Endothelial cell of umbilical vein (primary cell): ENCODE results near the gene RPP25. TPM values are rescaled to one million over a fixed set of nuclear protein-coding genes. Genes with fewer than 3 reads are reported as not detected.

Experiments
- BruUV-seq: library from RNA; stranded (reverse); fragments of 400-500 nt; replicated peaks from 2 replicates; lab custom pipeline; 2021; lab: Mats Ljungman, UMichigan
- CTCF ChIA-PET: fragments of 300-600, 350-600 bp; sonication (Branson Sonifier 250); formaldehyde crosslinking; loops from one replicate; lab custom pipeline; 2021; ENCODE audit warnings: antibody characterized with exemption, inconsistent platforms; lab: Charles Lee
- POLR2A ChIA-PET: fragments of 300-600, 350-600 bp; sonication (Branson Sonifier 250); formaldehyde crosslinking; loops from one replicate; lab custom pipeline; 2021; ENCODE audit warnings: antibody characterized with exemption, inconsistent platforms; lab: Charles Lee
- DNase-seq: peaks from one replicate; pipeline ENCODE4 v3.0.0-alpha.2; 2011; ENCODE audit warnings: low read depth, low spot score
- FAIRE-seq: peaks from 2 replicates; lab custom pipeline; 2011; peaks lifted over from hg19 to GRCh38; lab: Jason Lieb, UNC
- H2AFZ ChIP-seq: 2 replicates; pipeline ENCODE4 v1.6.0; 2012; ENCODE audit warnings: low read depth, low read length, control low read depth, inconsistent platforms
- H3K27ac ChIP-seq: 2 replicates; pipeline ENCODE4 v1.5.1; 2011; ENCODE audit warnings: low read depth, mild to moderate bottlenecking, control low read depth, low read length, moderate library complexity; ENCODE audit not compliant: insufficient read depth
- H3K27me3 ChIP-seq, 2 experiments: 2 replicates each; pipeline versions ENCODE4 v1.6.0 to v1.6.1; 2011; ENCODE audit warnings: low read length in 2 of 2, mixed read lengths in 1 of 2; ENCODE audit not compliant: control insufficient read depth in 2 of 2, insufficient read depth in 2 of 2
- H3K36me3 ChIP-seq, 2 experiments: 2 replicates in 1 of 2; 3 replicates in 1 of 2; pipeline ENCODE4 v1.5.1; 2011; ENCODE audit warnings: low read length in 2 of 2, mild to moderate bottlenecking in 1 of 2, moderate library complexity in 1 of 2; ENCODE audit not compliant: control insufficient read depth in 2 of 2, insufficient read depth in 2 of 2; ENCODE audit errors: extremely low read depth in 1 of 2
- H3K4me1 ChIP-seq: 3 replicates; pipeline ENCODE4 v1.5.1; 2011; ENCODE audit warnings: mild to moderate bottlenecking, low read length; ENCODE audit not compliant: control insufficient read depth, insufficient read depth; ENCODE audit errors: extremely low read depth
- H3K4me2 ChIP-seq: 2 replicates; pipeline ENCODE4 v1.6.1; 2011; ENCODE audit warnings: low read length, control low read depth, mixed read lengths; ENCODE audit not compliant: insufficient read depth
- H3K4me3 ChIP-seq, 3 experiments: fragments of 200-600 bp in 1 of 3; sonication (generic), shearing (Covaris generic) in 1 of 3; replicated peaks in 1 of 3; 2 replicates each; pipeline ENCODE4 v1.5.1; 2011 to 2016; ENCODE audit warnings: control low read depth in 3 of 3, low read length in 3 of 3, mild to moderate bottlenecking in 2 of 3, inconsistent platforms in 1 of 3, low read depth in 1 of 3, moderate library complexity in 1 of 3; ENCODE audit not compliant: insufficient read depth in 1 of 3
- H3K79me2 ChIP-seq: 2 replicates; pipeline ENCODE4 v1.6.0; 2012; ENCODE audit warnings: low read length, inconsistent platforms; ENCODE audit not compliant: control insufficient read depth, insufficient read depth
- H3K9ac ChIP-seq: replicated peaks from 2 replicates; pipeline ENCODE3; 2011; ENCODE audit warnings: low read length, control low read depth; ENCODE audit not compliant: insufficient read depth; ENCODE audit errors: extremely low read depth
- H3K9me1 ChIP-seq: replicated peaks from 3 replicates; pipeline ENCODE4 v1.6.0; 2011; ENCODE audit warnings: mild to moderate bottlenecking, low read length; ENCODE audit not compliant: control insufficient read depth, insufficient read depth; ENCODE audit errors: extremely low read depth
- H3K9me3 ChIP-seq: replicated peaks from 2 replicates; pipeline ENCODE4 v1.5.1; 2012; ENCODE audit warnings: low read length, inconsistent platforms; ENCODE audit not compliant: control insufficient read depth, insufficient read depth
- H4K20me1 ChIP-seq: replicated peaks from 2 replicates; pipeline ENCODE3; 2011; ENCODE audit warnings: mild to moderate bottlenecking, low read length; ENCODE audit not compliant: control insufficient read depth, insufficient read depth; ENCODE audit errors: extremely low read depth
- EZH2 ChIP-seq: IDR thresholded peaks from 2 replicates; pipeline ENCODE4 v1.6.1; 2012; ENCODE audit warnings: borderline replicate concordance, low read depth, mild to moderate bottlenecking, moderate library complexity, low read length, inconsistent platforms; ENCODE audit not compliant: severe bottlenecking
- FOS ChIP-seq: IDR thresholded peaks from 2 replicates; pipeline ENCODE4 v1.6.1; 2011; ENCODE audit warnings: mild to moderate bottlenecking, low read length, moderate library complexity, borderline replicate concordance; ENCODE audit not compliant: insufficient read depth
- GATA2 ChIP-seq: IDR thresholded peaks from 2 replicates; pipeline ENCODE4 v1.7.0; 2011; ENCODE audit warnings: low read depth, mild to moderate bottlenecking, moderate library complexity, mixed read lengths, low read length; ENCODE audit not compliant: insufficient read length, insufficient read depth
- JUN ChIP-seq: IDR thresholded peaks from 2 replicates; pipeline ENCODE4 v1.6.1; 2011; ENCODE audit warnings: borderline replicate concordance, low read depth; ENCODE audit not compliant: insufficient read length, insufficient read depth
- MYC ChIP-seq: IDR thresholded peaks from one replicate; pipeline ENCODE4 v1.6.1; 2011; ENCODE audit warnings: mild to moderate bottlenecking, low read depth, low read length
- POLR2A ChIP-seq: IDR thresholded peaks from 2 replicates; pipeline ENCODE4 v1.6.1; 2012; ENCODE audit warnings: low read depth, mild to moderate bottlenecking, control low read depth, low read length
- POLR2AphosphoS5 ChIP-seq: IDR thresholded peaks from 2 replicates; pipeline ENCODE4 v1.6.1; 2012; ENCODE audit warnings: low read depth, mild to moderate bottlenecking, control low read depth, low read length, moderate library complexity; ENCODE audit not compliant: insufficient read depth
- dilution Hi-C: fragments of 300-500 bp; cut with MboI; formaldehyde crosslinking; loops from one replicate; pipeline ENCODE4 v1.15.0; 2019; ENCODE audit warnings: low sequenced_read_pairs; ENCODE audit not compliant: extremely low pct_ligation_motif_present
- intact Hi-C: fragments of 100-400 bp; cut with micrococcal nuclease; formaldehyde crosslinking; loops from one replicate; pipeline ENCODE4 v1.10.0; 2022
- polyA plus RNA-seq, 4 experiments: library from polyadenylated mRNA; depleted of rRNA in 3 of 4; stranded (reverse) in 3 of 4; unstranded in 1 of 4; fragments of >200 nt; gene quantifications; 2 replicates each; pipeline versions ENCODE4 v1.2.1 to v1.2.3, GENCODE V29; 2011 to 2012; ENCODE audit warnings: missing spikeins in 1 of 4
- total RNA-seq: library from RNA; stranded (reverse); gene quantifications from 2 replicates; pipeline ENCODE4 v1.2.3, GENCODE V29; 2021
- TF ChIP-seq, protein P1 (sequence below), 2 donors: IDR thresholded peaks; 1 replicate in 1 of 2; 2 replicates in 1 of 2; pipeline ENCODE4 v1.5.1; 2011; ENCODE audit warnings: low read length in 2 of 2, mild to moderate bottlenecking in 2 of 2, moderate library complexity in 2 of 2, control low read depth in 1 of 2, inconsistent platforms in 1 of 2, low read depth in 1 of 2; ENCODE audit not compliant: insufficient read depth in 1 of 2; ENCODE audit errors: extremely low read depth in 1 of 2
- TF ChIP-seq, protein P2 (sequence below): IDR thresholded peaks from 2 replicates; pipeline ENCODE4 v1.6.1; 2011; ENCODE audit not compliant: insufficient read depth, insufficient read length

Gene RPP25
- total and polyA plus RNA-seq, 2 donors (not counting 3 experiments of a cell fraction or from before 2014, with no cell fraction given) = 10.1 to 13.8 TPM

DNA sequence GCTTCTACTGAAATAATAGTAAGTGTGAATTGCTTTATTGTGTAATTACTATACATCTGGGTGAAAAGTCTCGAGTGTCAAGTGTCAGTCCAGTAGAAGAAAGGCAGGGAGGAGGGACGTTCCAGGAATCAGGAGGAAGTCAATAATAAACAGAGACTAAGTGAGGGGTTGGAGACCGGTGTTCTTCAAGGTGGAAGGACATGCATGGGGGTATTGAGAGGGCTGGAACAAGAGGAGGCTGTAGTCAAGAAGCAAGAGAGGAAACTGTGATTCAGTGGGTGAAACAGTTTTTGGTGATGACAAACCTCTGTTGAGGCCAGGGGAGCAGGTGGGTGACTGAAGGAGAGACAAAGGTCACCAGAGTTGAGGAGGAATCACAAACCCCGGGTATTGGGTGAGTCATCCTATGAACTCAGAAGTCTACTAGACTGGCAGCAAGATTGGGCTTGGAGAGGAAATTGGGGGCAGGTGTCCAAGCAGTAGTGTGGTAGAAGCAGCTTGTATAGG, 27.2 kb upstream of the RPP25 start:
- Histone ChIP-seq H4K20me1 (no peaks in the 10 kb centered on the region), H3K36me3 (no peaks in the 10 kb centered on the region), H3K27ac (no peak overlapping the region), H3K4me3 (no peak overlapping the region), H3K9me3 (no peaks in the 10 kb centered on the region), H3K79me2 (no peaks in the 10 kb centered on the region), H3K9ac (no peak overlapping the region), H3K4me2 (no peak overlapping the region), H3K27me3 (peaks cover 2 to 3% of the 10 kb centered on the region in 2 experiments), H3K9me1 (no peaks in the 10 kb centered on the region), H3K4me1 (peaks cover 4% of the 10 kb centered on the region), H2AFZ (no peak overlapping the region)
- CTCF ChIA-PET = no interaction called here
- POLR2A ChIA-PET = no interaction called here
- intact Hi-C loops (no loop called here), dilution Hi-C loops (no loop called here)
- no peak for DNase-seq
- BruUV-seq = no TSS peak
- no peak for TF ChIP-seq EZH2
- peak; percentile 45 for TF ChIP-seq JUN
- TF ChIP-seq FOS = peak; percentile 74
- no peak for FAIRE-seq

DNA sequence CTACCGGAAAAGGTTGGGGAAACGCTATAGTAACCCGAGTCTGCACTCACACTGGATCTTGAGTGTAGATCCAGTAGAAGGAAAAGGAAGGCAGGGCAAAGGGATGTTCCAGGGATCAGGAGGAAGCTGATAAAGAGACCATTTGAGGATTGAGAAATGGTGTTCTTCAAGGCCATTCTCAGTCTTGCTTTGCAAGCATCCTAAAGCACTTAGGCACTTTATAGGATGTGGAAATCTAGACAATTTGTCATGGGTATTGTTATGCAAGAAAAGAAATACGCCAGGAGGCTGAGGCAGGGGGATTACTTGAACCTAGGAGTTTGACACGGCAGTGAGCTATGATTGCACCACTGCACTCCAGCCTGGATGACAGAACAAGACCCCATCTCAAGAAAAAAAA, 25.6 kb upstream of the RPP25 start:
- Histone ChIP-seq H3K4me2 (no peak overlapping the region), H3K79me2 (no peaks in the 10 kb centered on the region), H3K9me1 (no peaks in the 10 kb centered on the region), H3K9me3 (no peaks in the 10 kb centered on the region), H3K27ac (no peak overlapping the region), H3K27me3 (peaks cover 2 to 3% of the 10 kb centered on the region in 2 experiments), H2AFZ (no peak overlapping the region), H4K20me1 (no peaks in the 10 kb centered on the region), H3K36me3 (no peaks in the 10 kb centered on the region), H3K4me1 (peaks cover 4% of the 10 kb centered on the region), H3K9ac (no peak overlapping the region), H3K4me3 (no peak overlapping the region)
- dilution Hi-C loops = no loop called here
- TF ChIP-seq JUN (no peak), GATA2 (no peak), POLR2AphosphoS5 (no peak), MYC (no peak), EZH2 (no peak), FOS (no peak), POLR2A (no peak)
- TF ChIP-seq, protein P1, sequence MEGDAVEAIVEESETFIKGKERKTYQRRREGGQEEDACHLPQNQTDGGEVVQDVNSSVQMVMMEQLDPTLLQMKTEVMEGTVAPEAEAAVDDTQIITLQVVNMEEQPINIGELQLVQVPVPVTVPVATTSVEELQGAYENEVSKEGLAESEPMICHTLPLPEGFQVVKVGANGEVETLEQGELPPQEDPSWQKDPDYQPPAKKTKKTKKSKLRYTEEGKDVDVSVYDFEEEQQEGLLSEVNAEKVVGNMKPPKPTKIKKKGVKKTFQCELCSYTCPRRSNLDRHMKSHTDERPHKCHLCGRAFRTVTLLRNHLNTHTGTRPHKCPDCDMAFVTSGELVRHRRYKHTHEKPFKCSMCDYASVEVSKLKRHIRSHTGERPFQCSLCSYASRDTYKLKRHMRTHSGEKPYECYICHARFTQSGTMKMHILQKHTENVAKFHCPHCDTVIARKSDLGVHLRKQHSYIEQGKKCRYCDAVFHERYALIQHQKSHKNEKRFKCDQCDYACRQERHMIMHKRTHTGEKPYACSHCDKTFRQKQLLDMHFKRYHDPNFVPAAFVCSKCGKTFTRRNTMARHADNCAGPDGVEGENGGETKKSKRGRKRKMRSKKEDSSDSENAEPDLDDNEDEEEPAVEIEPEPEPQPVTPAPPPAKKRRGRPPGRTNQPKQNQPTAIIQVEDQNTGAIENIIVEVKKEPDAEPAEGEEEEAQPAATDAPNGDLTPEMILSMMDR (IDR thresholded peaks at IDR 0.05; ENCODE audit: extremely low read depth in 1 of 2, insufficient read depth in 1 of 2, low read depth in 1 of 2, low read length in 2 of 2) = no peak
- TF ChIP-seq, protein P2, sequence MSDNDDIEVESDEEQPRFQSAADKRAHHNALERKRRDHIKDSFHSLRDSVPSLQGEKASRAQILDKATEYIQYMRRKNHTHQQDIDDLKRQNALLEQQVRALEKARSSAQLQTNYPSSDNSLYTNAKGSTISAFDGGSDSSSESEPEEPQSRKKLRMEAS = no peak
- intact Hi-C loops = no loop called here
- POLR2A ChIA-PET = no interaction called here
- DNase-seq (no peak), FAIRE-seq (no peak)
- BruUV-seq = no TSS peak
- CTCF ChIA-PET = no interaction called here
